ENCODE results near the gene DRAM2.

DNA sequence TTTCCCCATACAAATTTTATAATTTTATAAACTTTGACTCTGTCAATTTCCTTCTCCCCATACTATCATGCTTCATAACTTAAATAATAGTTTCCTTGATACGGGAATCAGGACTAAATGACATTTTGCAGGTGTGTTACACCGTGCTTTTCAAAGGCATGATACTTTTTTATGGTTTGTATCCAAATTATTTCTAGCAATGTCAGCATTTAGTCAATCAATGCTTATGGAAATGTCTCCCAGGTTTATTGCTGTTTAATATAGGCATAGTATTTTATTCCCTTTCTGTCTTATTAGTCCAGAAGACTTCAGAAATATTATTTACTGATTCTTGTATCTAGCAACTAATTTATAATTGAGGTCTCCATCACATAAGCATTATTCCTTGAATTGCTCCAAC, 23.4 kb downstream of the DRAM2 start:
- TF ChIP-seq, protein P1, sequence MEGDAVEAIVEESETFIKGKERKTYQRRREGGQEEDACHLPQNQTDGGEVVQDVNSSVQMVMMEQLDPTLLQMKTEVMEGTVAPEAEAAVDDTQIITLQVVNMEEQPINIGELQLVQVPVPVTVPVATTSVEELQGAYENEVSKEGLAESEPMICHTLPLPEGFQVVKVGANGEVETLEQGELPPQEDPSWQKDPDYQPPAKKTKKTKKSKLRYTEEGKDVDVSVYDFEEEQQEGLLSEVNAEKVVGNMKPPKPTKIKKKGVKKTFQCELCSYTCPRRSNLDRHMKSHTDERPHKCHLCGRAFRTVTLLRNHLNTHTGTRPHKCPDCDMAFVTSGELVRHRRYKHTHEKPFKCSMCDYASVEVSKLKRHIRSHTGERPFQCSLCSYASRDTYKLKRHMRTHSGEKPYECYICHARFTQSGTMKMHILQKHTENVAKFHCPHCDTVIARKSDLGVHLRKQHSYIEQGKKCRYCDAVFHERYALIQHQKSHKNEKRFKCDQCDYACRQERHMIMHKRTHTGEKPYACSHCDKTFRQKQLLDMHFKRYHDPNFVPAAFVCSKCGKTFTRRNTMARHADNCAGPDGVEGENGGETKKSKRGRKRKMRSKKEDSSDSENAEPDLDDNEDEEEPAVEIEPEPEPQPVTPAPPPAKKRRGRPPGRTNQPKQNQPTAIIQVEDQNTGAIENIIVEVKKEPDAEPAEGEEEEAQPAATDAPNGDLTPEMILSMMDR (IDR thresholded peaks at IDR 0.05; ENCODE audit: low read depth, low read length, poor library complexity, severe bottlenecking), result no peak
- TF ChIP-seq EZH2phosphoT487 (IDR thresholded peaks at IDR 0.05; ENCODE audit: borderline replicate concordance, low read length), result no peak
